GM18511 (cell line): Measurements from ENCODE around the gene NUTM2G.
"Not testable (repeated sequence)": the region's sequence is repeated elsewhere in the genome, so short reads cannot be mapped to it uniquely, and the experiment has no call there.

ENCODE experiments used
- ATAC-seq: cut with Tn5 transposase; IDR thresholded peaks from one replicate; pipeline ENCODE4 v1.9.1; 2021; ENCODE audit warnings: mild to moderate bottlenecking, moderate library complexity; ENCODE audit not compliant: unreplicated experiment

The NUTM2G gene, protein sequence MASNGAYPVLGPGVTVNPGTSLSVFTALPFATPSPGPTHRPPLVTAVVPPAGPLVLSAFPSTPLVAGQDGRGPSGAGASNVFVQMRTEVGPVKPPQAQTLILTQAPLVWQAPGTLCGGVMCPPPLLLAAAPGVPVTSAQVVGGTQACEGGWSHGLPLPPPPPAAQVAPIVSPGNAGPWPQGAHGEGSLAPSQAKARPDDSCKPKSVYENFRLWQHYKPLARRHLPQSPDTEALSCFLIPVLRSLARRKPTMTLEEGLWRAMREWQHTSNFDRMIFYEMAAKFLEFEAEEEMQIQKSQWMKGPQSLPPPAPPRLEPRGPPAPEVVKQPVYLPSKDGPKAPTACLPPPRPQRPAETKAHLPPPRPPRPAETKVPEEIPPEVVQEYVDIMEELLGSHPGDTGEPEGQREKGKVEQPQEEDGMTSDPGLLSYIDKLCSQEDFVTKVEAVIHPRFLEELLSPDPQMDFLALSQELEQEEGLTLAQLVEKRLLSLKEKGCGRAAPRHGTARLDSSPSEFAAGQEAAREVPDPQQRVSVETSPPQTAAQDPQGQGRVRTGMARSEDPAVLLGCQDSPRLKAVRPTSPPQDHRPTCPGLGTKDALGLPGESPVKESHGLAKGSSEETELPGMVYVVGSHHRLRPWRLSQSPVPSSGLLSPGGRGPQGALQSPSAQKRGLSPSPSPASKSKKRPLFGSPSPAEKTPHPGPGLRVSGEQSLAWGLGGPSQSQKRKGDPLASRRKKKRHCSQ

DNA sequence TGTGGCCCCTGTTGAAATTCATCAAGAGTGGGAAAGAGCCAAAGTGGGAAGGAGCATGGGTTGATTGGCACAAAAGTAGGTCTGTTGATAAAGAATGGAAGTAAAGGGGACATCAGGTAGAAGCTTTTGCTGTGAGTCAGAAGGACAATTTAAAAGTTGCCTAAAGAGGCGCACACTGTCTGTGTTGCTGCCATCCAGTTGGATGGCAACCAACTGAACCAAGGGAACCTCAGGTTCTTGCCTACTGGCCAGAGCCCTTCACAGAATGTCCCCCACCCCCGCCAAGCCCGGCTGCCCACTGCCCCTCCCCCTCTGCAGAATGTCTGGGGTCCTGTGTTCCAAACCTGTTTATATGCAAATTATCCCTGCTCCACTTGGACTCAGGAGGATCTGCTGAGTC, at the start of gene NUTM2G:
TSS of gene NUTM2G (plus strand) at position 301 of the 400 bp plus-strand sequence. CDS start 182 bp downstream, outside the sequence.
- not testable (repeated sequence) for ATAC-seq

GRCh38 chr9:96883922-96884321, 44.7 kb upstream of the NUTM2G start:
- no peak for ATAC-seq

DNA sequence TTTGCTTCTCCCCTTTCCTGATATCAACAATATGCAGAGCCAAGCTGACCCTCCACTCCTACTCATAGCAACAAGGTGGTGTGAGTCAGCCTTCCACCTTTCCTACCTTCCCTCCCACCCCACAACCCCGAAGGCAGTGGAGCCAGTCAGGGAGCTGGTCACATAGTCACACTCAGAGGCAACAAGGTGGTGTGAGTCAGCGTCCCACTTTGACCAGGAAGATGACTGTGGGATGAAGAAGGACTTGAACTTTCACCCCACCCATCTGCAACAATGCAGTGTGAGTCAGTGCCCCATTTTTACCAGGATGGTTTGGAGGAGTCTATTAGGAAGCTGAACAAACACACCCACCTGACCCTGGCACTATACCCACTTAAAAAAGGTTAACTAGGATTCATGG, 44.2 kb upstream of the NUTM2G start:
- ATAC-seq: no peak

DNA sequence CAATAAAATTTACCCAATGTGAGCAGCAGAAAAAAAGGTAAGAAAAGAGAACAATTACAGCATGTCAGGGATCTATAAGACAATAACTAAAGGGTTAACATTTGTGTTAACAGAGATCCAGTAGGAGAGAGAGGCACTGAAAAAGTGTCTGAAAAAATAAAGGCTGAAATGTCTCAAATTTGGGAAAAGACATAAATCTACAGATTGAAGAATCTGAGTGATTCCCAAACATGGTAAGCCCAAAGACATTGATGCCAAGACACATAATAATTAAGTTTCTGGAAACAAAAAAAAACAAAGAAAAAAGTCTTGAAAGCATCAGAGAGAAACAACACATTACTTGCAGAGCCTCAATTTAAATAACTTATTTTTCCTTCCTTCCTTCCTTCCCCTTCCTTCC, 43.2 kb upstream of the NUTM2G start:
- ATAC-seq: no peak

- no peak for ATAC-seq
These were observed 40.1 kb upstream of the NUTM2G start for GRCh38 chr9:96888591-96888990.

DNA sequence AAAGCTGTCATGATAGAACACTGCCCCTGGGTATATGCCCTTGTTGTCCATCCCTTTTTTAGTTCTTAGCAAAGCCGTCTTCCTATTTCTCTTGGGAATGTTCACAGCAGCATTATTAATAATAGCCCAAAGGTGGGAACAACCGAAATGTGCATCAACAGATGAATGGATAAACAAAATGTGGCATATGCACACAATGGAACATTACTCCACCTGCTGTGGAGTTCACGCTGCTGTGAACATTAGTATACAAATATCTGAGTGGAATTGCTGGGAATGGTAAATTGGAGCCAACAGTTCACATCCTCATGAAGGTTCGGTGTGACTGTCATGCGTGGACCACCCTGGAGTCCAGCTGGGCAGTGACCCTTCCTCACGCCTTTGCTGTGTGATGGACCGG, 36.5 kb upstream of the NUTM2G start:
- no peak for ATAC-seq

DNA sequence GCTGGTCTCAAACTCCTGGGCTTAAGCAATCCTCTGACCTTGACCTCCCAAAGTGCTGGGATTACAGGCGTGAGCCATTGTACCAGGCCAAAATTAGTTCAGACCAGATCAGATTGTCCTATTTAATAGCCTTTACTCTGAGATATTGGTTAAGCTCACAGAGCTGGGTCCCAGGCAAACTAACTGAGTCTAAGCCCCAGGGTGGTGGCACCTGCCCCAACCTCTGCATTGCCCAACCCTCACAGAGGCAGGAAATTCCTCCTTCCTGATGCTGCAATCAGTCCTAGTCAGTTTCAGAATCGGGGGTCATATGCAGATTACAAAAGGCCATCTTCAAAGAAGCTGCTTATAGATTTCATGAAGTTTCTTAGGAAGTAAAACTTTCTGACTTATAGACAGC, 28.6 kb upstream of the NUTM2G start:
- not testable (repeated sequence) for ATAC-seq

- not testable (repeated sequence) for ATAC-seq
These were observed 23.5 kb upstream of the NUTM2G start for GRCh38 chr9:96904947-96905722.

GRCh38 chr9:96908479-96908878, 20.2 kb upstream of the NUTM2G start:
- ATAC-seq: not testable (repeated sequence)

- not testable (repeated sequence) for ATAC-seq
These were observed 13.1 kb upstream of the NUTM2G start for GRCh38 chr9:96915539-96915938.

GRCh38 chr9:96916531-96916930, 12.1 kb upstream of the NUTM2G start:
- ATAC-seq: not testable (repeated sequence)

DNA sequence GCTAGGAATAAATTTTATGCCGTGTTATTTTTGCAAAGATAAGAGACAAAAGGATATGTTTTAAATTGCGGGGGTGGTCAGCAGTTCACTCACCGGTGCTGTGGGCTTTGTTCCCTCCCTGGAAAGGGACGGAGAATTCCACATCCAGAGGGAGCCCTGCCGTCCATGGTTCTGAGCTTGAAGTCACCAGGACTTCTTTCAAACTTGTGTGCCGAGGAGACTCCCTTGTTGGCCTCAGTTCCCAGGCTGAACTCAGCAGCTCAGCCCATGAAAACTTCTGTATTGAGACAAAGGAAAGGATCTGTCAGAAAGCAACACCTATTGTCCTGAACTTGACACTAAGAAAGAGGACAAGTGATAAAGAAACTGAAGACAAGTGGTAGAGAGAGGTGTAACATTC, 10.1 kb upstream of the NUTM2G start:
- not testable (repeated sequence) for ATAC-seq

DNA sequence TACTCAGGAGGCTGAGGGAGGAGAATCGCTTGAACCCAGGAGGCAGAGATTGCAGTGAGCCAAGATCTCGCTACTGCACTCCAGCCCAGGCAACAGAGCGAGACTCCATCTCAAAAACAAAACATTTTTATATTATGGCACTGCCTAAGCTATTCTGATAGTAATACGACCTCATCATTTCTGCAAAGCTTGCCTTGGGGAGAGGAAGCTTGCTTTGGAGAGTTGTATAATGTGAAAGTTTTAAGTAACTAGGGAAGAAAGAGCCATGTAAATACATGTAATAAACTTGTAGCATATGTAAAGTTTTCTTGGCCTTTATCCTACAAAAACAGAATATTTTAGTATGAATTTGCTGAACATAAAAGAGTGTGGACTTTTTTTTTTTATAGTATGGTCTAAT, 7.8 kb upstream of the NUTM2G start:
- ATAC-seq: not testable (repeated sequence)

- ATAC-seq: not testable (repeated sequence)
These were observed 3.1 kb upstream of the NUTM2G start for GRCh38 chr9:96925587-96925986.

- ATAC-seq: not testable (repeated sequence)
These were observed 3.0 kb downstream of the NUTM2G start for GRCh38 chr9:96931665-96932064.

DNA sequence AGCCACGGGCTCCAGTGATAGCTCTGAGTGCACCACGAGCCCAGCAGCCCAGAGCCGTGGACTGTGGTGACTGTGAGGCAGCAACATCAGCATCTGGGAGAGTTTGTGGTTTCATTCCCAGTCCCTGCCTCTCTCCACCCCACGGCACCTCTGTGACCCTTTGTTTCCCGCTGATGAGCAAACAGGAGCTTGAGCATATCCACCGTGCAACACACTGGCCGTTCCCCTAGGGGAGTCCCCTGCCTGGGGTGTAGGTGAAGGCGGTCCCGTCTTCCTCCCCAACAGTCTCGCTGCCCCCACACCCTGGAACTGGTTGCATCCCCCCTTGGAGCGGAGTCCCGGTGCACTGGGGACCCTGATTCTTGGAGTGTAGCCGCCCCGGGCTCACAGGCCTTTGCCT, 5.5 kb downstream of the NUTM2G start:
- not testable (repeated sequence) for ATAC-seq

- not testable (repeated sequence) for ATAC-seq
These were observed 6.1 kb downstream of the NUTM2G start for GRCh38 chr9:96934706-96935105.

DNA sequence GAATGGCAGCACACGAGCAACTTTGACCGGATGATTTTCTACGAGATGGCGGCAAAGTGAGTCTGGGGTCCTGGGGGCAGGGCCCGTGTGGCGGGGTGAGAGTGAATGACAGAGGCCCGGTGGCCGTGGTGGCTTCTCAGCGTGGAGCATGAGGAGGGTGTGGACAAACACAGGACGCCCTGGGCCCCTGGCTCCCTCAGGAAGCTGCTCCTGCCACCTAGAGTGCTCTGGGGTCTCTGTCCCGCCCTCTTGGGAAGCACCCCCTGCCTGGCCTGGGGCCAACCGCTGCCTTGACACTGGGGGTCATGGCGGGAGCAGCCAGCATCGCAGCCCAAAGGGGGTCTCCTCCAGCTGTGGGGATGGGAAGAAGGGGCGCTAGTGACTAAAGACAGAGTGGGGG, 6.8 kb downstream of the NUTM2G start:
- not testable (repeated sequence) for ATAC-seq

DNA sequence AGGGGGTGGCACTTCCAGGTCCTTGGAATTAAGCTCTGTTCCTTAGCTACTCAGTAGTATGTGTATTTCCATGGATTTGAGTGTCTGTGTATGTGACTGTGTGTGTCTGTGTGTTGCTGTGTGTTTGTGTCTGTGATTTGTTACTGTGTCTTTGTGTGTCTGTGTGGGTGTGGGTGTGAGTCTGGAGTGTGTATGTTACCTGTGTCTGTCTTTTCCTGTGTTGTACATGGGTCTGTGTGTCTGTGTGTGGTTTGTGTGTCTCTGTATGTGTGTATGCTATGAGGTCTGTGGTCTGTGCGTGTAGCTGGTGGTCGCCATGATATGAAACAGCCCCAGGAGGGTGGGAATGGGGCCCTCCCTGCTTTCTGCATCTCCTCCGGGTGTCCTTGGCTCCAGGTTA, 8.8 kb downstream of the NUTM2G start:
- not testable (repeated sequence) for ATAC-seq

DNA sequence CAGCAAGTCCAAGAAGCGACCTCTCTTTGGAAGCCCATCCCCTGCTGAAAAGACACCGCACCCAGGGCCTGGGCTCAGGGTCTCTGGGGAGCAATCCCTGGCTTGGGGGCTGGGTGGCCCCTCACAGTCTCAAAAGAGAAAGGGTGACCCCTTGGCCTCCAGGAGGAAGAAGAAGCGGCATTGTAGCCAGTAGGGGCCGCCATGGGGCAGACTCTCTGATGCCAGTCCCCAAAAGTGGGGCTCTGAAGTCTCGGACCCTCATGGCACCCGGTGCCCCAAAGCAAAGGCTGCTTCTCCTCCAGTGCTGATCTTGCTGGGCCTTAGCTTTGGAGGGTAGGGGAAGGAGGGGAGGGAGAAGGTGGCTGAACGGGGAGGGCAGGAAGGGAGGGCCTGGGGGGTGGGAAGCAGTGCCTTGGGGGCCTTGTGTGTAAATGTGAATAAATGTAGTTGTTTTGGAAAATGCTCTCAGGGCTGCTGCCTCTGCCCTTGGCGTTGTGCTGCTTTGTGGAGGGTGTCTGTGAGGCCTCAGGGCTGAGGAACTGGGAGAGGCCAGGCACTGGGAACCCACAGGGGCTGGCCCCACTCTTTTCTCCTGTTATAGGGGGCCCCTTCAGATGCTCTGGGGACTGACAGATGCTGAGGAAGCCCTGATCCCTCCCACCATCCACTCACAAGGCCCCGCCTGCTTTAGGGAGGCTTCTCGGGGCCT, 10.5 kb downstream of the NUTM2G start:
- ATAC-seq: not testable (repeated sequence)

- peak; percentile 87 for ATAC-seq
These were observed 12.3 kb downstream of the NUTM2G start for GRCh38 chr9:96940982-96941381.
